GM10248 (cell line): Measurements from ENCODE around the gene CLIC4.

Source experiments
- CTCF ChIA-PET: fragments of 300-600 bp; sonication (Branson Sonifier 250); formaldehyde crosslinking; extraction: SDS; loops from one replicate; lab custom pipeline; 2021; ENCODE audit warnings: antibody characterized with exemption; lab: Yijun Ruan, JAX
- POLR2A ChIA-PET: fragments of 350-650 bp; sonication (Branson Sonifier 250); formaldehyde crosslinking; extraction: SDS; loops from one replicate; lab custom pipeline; 2020; ENCODE audit warnings: antibody characterized with exemption; lab: Yijun Ruan, JAX
- DNase-seq: peaks from one replicate; pipeline ENCODE4 v3.0.0; 2012; ENCODE audit errors: extremely low spot score
- TF ChIP-seq, protein P1 (sequence below): IDR thresholded peaks from 2 replicates; pipeline ENCODE4 v1.5.1; 2012; ENCODE audit warnings: mild to moderate bottlenecking, low read depth; ENCODE audit errors: extremely low read depth, missing control alignments, control extremely low read depth

Gene CLIC4

DNA sequence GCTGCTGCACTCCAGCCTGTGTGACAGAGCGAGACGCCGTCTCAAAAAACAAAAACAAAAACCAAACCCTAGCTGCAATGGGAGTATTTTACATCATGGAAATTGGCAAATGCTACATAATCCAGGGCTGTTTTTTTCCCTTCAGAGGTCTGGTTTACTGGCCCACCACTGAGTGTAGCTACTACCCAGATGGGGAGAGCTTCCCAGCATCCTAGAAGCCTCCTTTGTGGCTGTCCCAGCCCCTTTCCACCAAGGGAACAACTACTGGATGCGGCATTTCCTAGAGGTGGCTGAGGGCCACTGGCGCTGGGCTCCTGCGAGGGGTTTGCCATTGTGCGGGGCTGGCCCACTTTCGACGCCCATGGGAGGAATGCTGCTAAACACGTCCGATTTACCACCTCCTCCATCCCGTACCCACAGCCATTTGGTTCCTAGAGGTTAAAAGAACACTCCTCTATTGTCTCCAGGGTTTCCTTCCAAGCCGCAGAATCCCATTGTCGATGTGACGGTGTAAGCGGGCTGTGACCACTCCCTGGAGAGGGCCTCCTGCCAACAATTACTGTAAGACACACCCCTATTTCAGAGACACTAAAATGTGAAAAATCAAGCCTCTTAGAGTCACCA, 129.5 kb downstream of the CLIC4 start:
- DNase-seq, result no peak
- ChIA-PET CTCF (interaction anchor here (1.4 kb wide), 1 partner anchor 24 kb away, joined by 5 read pairs; no protein-coding TSS in a partner anchor), POLR2A (no interaction called here)

GRCh38 chr1:24875257-24875656, 130.0 kb downstream of the CLIC4 start:
- TF ChIP-seq, protein P1, sequence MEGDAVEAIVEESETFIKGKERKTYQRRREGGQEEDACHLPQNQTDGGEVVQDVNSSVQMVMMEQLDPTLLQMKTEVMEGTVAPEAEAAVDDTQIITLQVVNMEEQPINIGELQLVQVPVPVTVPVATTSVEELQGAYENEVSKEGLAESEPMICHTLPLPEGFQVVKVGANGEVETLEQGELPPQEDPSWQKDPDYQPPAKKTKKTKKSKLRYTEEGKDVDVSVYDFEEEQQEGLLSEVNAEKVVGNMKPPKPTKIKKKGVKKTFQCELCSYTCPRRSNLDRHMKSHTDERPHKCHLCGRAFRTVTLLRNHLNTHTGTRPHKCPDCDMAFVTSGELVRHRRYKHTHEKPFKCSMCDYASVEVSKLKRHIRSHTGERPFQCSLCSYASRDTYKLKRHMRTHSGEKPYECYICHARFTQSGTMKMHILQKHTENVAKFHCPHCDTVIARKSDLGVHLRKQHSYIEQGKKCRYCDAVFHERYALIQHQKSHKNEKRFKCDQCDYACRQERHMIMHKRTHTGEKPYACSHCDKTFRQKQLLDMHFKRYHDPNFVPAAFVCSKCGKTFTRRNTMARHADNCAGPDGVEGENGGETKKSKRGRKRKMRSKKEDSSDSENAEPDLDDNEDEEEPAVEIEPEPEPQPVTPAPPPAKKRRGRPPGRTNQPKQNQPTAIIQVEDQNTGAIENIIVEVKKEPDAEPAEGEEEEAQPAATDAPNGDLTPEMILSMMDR, result no peak
- POLR2A ChIA-PET, result no interaction called here
- CTCF ChIA-PET, result interaction anchor here (1.4 kb wide), 1 partner anchor 23 kb away, joined by 5 read pairs; no protein-coding TSS in a partner anchor
- no peak for DNase-seq

More for the DNA sequence above, 129.5 kb downstream of the CLIC4 start:
- TF ChIP-seq, protein P1, result no peak

DNA sequence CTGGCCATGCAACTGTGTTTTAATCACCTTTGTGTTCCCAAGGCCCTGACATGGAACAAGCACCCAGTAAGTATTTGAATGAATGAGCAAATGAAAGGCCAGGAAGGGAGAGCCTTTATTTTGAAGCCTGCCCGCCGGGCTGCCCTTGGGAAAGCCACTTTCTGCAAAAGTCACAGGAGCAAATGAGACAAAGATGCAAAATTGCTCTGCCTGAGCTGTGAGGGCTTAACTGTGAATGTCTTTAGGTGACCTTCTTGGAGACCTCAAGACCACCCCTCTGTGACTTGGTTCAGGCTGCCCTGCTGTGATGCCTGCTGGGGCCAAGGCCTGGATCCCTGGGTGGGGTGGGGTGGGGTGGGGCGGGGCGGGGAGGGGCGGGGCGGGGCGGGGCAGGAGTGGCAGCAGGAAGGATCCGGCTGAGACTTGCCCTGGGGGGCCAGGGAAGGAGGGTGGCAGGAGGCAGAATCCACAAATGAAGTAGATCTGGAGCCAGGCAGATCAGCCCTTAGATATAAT, 130.8 kb downstream of the CLIC4 start:
- TF ChIP-seq, protein P1, result no peak
- no peak for DNase-seq
- ChIA-PET POLR2A (no interaction called here), CTCF (interaction anchor here (1.0 to 1.4 kb wide), 3 partner anchors 16 to 104 kb away, joined by 3 to 5 read pairs (median 3); no protein-coding TSS in a partner anchor)

GRCh38 chr1:24878045-24878444, 132.8 kb downstream of the CLIC4 start:
- TF ChIP-seq, protein P1, result no peak
- no peak for DNase-seq
- POLR2A ChIA-PET, result no interaction called here
- CTCF ChIA-PET, result interaction anchor here (1.4 kb wide), 1 partner anchor 13 kb away, joined by 3 read pairs; no protein-coding TSS in a partner anchor

DNA sequence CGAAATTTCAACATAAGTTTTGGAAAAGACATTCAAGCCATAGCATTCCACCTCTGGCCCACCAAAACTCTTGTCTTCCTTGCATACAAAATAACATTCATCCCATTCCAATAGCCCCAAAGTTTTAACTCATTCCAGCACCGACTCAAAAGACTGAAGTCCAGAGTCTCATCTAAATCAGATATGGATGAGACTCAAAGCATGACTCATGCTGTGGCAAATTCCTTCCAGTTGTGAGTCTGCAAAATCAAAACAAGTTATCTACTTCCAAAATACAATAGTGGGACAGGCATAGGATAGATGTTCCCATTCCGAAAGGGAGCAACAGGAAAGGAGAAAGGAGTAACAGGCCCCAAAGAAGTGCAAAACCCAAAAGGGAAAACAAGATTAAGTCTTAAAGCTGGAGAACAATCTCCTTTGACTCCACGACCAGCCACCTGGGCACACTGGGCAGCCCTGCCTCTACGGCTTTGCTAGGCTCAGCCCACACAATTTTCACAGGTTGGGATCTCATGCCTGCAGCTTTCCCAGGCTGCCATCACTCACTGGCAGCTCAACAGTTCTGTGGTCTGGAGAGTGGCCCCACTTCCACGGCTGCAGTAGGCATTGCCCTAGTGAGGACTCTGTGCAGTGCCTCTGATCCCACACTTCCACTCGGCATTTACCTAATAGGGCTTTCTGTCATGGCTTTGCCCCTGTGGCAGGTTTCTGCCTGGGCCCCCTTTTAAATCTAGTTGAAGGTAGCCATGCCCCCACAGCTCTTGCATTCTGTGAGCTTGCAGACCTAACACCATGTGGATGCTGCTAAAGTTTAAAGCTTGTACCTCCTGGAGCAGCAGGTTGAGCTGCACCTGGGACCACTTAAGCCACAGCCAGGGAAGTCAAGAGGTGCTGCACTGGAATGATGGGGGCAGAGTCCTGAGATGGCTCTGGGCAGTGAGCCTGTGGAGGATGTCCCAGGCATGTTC, 133.8 kb downstream of the CLIC4 start:
- CTCF ChIA-PET, result interaction anchor here (1.3 to 1.4 kb wide), 2 partner anchors 14 to 19 kb away, joined by 3 to 4 read pairs; no protein-coding TSS in a partner anchor
- POLR2A ChIA-PET, result no interaction called here
- TF ChIP-seq, protein P1, result no peak
- no peak for DNase-seq

DNA sequence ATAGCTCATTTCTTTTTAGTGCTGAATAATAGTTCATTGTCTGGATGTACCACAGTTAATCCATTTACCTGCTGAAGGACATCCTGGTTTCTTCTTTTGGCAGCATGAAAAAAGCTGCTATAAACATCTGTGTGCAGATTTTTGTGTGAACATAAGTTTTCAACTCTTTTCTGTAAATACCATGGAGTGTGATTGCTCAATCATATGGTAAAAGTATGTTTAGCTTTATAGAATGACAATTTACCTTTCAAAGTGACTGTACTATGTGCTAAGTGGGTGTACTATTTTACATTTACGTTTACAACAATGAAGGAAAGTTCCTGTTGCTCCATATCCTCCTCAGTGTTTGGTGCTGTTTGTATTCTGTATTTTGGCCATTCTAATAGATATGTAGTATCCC, 135.8 kb downstream of the CLIC4 start:
- TF ChIP-seq, protein P1, result no peak
- DNase-seq, result no peak
- ChIA-PET CTCF (interaction anchor here (1.1 to 1.6 kb wide), 3 partner anchors 13 to 25 kb away, joined by 3 to 5 read pairs (median 3); no protein-coding TSS in a partner anchor), POLR2A (no interaction called here)
